Sigmoid colon (tissue), 4 donors: ENCODE data around the gene APC.

ENCODE experiments used
- POLR2A ChIP-seq, 2 donors: fragments of 450-650 bp; IDR thresholded peaks; one replicate each; pipeline ENCODE4 v1.6.1; 2016; ENCODE audit warnings: antibody characterized with exemption in 2 of 2, mild to moderate bottlenecking in 2 of 2, moderate library complexity in 2 of 2
- POLR2AphosphoS5 ChIP-seq, 4 donors: sonication (generic); formaldehyde crosslinking; IDR thresholded peaks; one replicate each; pipeline ENCODE4 v1.6.1; 2017; ENCODE audit warnings: antibody characterized with exemption in 4 of 4
- TF ChIP-seq, protein P1 (sequence below), 4 experiments: fragments of 450-650 bp in 3 of 4; fragments of 200-600 bp in 1 of 4; IDR thresholded peaks; one replicate each; pipeline ENCODE4 v1.5.1; 2016 to 2019; ENCODE audit warnings: antibody characterized with exemption in 4 of 4, mild to moderate bottlenecking in 3 of 4, moderate library complexity in 2 of 4

DNA sequence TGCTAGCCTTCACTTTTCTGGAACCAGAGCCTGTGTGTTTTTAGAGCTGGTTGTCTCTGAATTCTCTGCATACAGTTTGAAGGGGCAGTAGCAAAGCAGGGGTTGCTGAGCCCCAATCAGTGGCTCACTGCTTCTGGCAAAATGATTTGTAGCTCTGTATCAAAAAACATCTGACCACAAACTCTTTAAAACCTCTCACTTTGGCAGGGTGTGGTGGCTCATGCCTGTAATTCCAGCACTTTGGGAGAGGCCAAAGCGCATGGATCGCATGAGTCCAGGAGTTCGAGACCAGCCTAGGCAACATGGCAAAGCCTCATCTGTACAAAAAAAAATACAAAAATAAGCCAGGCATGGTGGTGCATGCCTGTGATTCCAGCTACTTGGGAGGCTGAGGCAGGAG is 28.3 kb upstream of the APC start:
- TF ChIP-seq, protein P1, sequence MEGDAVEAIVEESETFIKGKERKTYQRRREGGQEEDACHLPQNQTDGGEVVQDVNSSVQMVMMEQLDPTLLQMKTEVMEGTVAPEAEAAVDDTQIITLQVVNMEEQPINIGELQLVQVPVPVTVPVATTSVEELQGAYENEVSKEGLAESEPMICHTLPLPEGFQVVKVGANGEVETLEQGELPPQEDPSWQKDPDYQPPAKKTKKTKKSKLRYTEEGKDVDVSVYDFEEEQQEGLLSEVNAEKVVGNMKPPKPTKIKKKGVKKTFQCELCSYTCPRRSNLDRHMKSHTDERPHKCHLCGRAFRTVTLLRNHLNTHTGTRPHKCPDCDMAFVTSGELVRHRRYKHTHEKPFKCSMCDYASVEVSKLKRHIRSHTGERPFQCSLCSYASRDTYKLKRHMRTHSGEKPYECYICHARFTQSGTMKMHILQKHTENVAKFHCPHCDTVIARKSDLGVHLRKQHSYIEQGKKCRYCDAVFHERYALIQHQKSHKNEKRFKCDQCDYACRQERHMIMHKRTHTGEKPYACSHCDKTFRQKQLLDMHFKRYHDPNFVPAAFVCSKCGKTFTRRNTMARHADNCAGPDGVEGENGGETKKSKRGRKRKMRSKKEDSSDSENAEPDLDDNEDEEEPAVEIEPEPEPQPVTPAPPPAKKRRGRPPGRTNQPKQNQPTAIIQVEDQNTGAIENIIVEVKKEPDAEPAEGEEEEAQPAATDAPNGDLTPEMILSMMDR (IDR thresholded peaks at IDR 0.05) = no peak
- no peak for TF ChIP-seq POLR2AphosphoS5 (IDR thresholded peaks at IDR 0.05)
- no peak for TF ChIP-seq POLR2A (IDR thresholded peaks at IDR 0.05)
